Heart left ventricle (tissue), 16 donors: ENCODE measurements around the gene RPS24. TPM values are rescaled to one million over a fixed set of nuclear protein-coding genes. Genes with fewer than 3 reads are reported as not detected.
"Not testable (repeated sequence)": the region's sequence is repeated elsewhere in the genome, so short reads cannot be mapped to it uniquely, and the experiment has no call there.

ENCODE experiments used
- ATAC-seq, 4 donors: fragments of 200-7000 bp; cut with Tn5 transposase; one replicate each; pipeline ENCODE4 v1.9.1; 2020 to 2022; ENCODE audit warnings: moderate library complexity in 4 of 4, mild to moderate bottlenecking in 3 of 4, moderate number of reproducible peaks in 1 of 4
- DNase-seq, 5 donors: peaks; one replicate each; pipeline ENCODE4 v3.0.0-alpha.2; 2020
- H3K27ac ChIP-seq, 12 donors: fragments of 200-600 bp; sonication (generic) in 4 of 12; one replicate each; pipeline versions ENCODE4 v1.5.0 to v1.8.0; 2016 to 2022; ENCODE audit warnings: mild to moderate bottlenecking in 2 of 12
- H3K27me3 ChIP-seq, 9 donors: fragments of 200-600 bp; sonication (generic) in 2 of 9; one replicate each; pipeline versions ENCODE4 v1.5.1 to v1.8.0; 2016 to 2022; ENCODE audit warnings: mild to moderate bottlenecking in 3 of 9
- H3K36me3 ChIP-seq, 9 donors: fragments of 200-600 bp; sonication (generic) in 2 of 9; one replicate each; pipeline versions ENCODE4 v1.5.0 to v1.8.0; 2018 to 2022; ENCODE audit warnings: mild to moderate bottlenecking in 2 of 9
- H3K4me1 ChIP-seq, 12 donors: fragments of 200-600 bp; sonication (generic) in 4 of 12; one replicate each; pipeline versions ENCODE4 v1.5.0 to v1.8.0; 2016 to 2022; ENCODE audit warnings: mild to moderate bottlenecking in 3 of 12
- H3K4me3 ChIP-seq, 12 donors: fragments of 200-600 bp; sonication (generic) in 4 of 12; one replicate each; pipeline versions ENCODE4 v1.5.0 to v1.8.0; 2017 to 2022; ENCODE audit warnings: mild to moderate bottlenecking in 9 of 12, moderate library complexity in 4 of 12
- H3K9me3 ChIP-seq, 12 donors: fragments of 200-600 bp; sonication (generic) in 4 of 12; one replicate each; pipeline versions ENCODE4 v1.5.0 to v1.8.0; 2016 to 2022; ENCODE audit warnings: mild to moderate bottlenecking in 1 of 12
- POLR2A ChIP-seq, 2 donors: fragments of 450-650 bp; IDR thresholded peaks; one replicate each; pipeline ENCODE4 v1.6.1; 2017; ENCODE audit warnings: antibody characterized with exemption in 2 of 2, mild to moderate bottlenecking in 2 of 2, moderate library complexity in 2 of 2
- WGBS, 4 donors: extraction: QIAGEN DNeasy Blood & Tissue Kit in 2 of 4; methylation state at CpG; one replicate each; pipeline versions ENCODE4 v1.1.5 to v1.1.7; 2013 to 2018; 5-methylcytosine and 5-hydroxymethylcytosine counted together
- intact Hi-C, 10 donors: fragments of 100-400 bp; cut with DNase I; formaldehyde crosslinking; loops; one replicate each; pipeline versions ENCODE4 v1.11.1 to v1.14.2; 2022
- polyA plus RNA-seq, 2 donors: library from polyadenylated mRNA; stranded (reverse); fragments of 200-250 nt; gene quantifications; one replicate each; pipeline ENCODE4 v1.2.3, GENCODE V29; 2013
- total RNA-seq, 9 donors: library from RNA; depleted of rRNA in 2 of 9; stranded (reverse); fragments of >200 nt in 2 of 9; fragmentation: NEBNext Ultra II Directional in 3 of 9; extraction: Animal tissue kit (Norgen Biotek cat#: 25700) in 3 of 9; gene quantifications; one replicate each; pipeline versions ENCODE4 v1.1.0 to v1.2.4, GENCODE V29; 2016 to 2023
- TF ChIP-seq, protein P1 (sequence below), 12 donors: fragments of 200-600 bp; sonication (generic) in 4 of 12; IDR thresholded peaks; one replicate each; pipeline versions ENCODE4 v1.5.0 to v1.8.0; 2018 to 2022; ENCODE audit warnings: antibody characterized with exemption in 12 of 12, mild to moderate bottlenecking in 5 of 12
- donor health status: ischemic (EF 13 %, LVEDD 7.1; RV severe dilation, severe dysfunction).
- donor health status: healthy with polysubstance abuse.
- donor health status: DM: no; HTN: yes; CAD: no.
- donor health status: DM: no; HTN: no; CAD: no.
- donor health status: ischemic (EF 25% LVEDD 6.9; RV normal size, moderate dysfunction).
- donor health status: ischemic (EF 25% LVEDD 5.7; RV mildly dilated, moderate dysfunction).
- donor health status: healthy.
- donor health status: DM: yes; HTN: yes; CAD: no.
- donor health status: ischemic (EF 35%, LVEDD 5.7; RV mildly dilated, moderate dysfunction).
- donor health status: nonischemic (EF 11% LVEDD 7.7; RV severe dilation, severe dysfunction).
- donor health status: DM: yes; HTN: yes; CAD: no.
- donor health status: PGD.
- donor health status: ischemic (EF 29% LVEDD 5.4; RV normal size, mild dysfunction).
- donor health status: nonischemic (EF 23%, LVEDD 6.1; RV moderate dilation, normal function).

RPS24 gene
- total and polyA plus RNA-seq, 11 donors: 683 to 3,748 (median 919) TPM

DNA sequence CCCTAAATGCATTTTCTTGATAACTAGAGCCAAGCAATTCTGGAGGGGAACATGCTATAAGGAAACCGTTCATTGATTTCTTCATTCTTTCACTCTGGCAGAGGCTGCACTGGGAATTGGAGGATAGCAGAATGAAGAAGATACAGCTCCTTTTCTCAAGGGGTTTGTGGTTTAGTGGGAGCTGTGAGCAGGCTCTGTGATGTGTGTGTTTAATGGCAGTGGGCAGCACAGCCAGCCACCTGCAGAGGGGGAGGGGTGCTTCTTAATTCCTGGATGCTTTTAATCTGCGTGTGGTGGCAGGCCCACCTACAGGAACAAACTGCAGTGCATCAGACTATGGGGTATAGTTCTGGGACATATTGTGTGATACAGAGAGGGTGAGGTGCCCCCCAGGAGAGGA, 31.9 kb downstream of the RPS24 start:
- H3K36me3 ChIP-seq: no peaks in the 10 kb centered on the region
- intact Hi-C loops: loop anchor here in 1 of 10 donors (10.0 kb wide), 1 partner anchor 209 kb away; no protein-coding TSS in a partner anchor
- no peak for TF ChIP-seq POLR2A (IDR thresholded peaks at IDR 0.05)
- TF ChIP-seq, protein P1, sequence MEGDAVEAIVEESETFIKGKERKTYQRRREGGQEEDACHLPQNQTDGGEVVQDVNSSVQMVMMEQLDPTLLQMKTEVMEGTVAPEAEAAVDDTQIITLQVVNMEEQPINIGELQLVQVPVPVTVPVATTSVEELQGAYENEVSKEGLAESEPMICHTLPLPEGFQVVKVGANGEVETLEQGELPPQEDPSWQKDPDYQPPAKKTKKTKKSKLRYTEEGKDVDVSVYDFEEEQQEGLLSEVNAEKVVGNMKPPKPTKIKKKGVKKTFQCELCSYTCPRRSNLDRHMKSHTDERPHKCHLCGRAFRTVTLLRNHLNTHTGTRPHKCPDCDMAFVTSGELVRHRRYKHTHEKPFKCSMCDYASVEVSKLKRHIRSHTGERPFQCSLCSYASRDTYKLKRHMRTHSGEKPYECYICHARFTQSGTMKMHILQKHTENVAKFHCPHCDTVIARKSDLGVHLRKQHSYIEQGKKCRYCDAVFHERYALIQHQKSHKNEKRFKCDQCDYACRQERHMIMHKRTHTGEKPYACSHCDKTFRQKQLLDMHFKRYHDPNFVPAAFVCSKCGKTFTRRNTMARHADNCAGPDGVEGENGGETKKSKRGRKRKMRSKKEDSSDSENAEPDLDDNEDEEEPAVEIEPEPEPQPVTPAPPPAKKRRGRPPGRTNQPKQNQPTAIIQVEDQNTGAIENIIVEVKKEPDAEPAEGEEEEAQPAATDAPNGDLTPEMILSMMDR (IDR thresholded peaks at IDR 0.05): no peak
- 74 to 87% (median 81%) methylated on average over 2 of the region's 2 CpGs for WGBS, 4 donors
- ATAC-seq (no peak), DNase-seq (no peak)
- H3K4me1 ChIP-seq: no peaks in the 10 kb centered on the region
- no peak overlapping the region for H3K4me3 ChIP-seq
- H3K27ac ChIP-seq: no peak overlapping the region
- no peaks in the 10 kb centered on the region for H3K9me3 ChIP-seq
- no peaks in the 10 kb centered on the region for H3K27me3 ChIP-seq

DNA sequence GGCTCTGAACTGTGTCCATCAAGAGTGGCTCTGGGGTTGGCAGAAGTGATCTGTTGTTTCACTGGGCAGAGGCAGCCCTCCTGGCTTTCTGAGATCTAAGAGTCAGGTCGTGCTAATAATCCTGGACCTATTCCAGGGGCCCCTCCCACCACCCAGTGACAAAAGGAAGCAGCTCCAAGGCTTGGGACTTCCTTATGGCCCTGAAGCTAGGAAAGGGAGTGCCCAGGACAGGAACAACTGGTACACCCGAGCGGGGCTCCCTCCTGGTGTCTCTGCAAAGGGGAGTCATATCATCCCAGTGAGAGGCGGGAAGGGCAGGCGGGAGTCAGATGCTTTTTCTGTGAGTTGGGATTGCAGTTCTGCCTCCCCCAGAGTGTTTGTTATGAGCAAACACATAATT, 32.3 kb downstream of the RPS24 start:
- Histone ChIP-seq H3K27me3 (no peaks in the 10 kb centered on the region), H3K4me3 (no peak overlapping the region), H3K9me3 (no peaks in the 10 kb centered on the region), H3K36me3 (no peaks in the 10 kb centered on the region), H3K4me1 (no peaks in the 10 kb centered on the region), H3K27ac (no peak overlapping the region)
- ATAC-seq (no peak), DNase-seq (no peak)
- intact Hi-C loops: loop anchor here in 1 of 10 donors (10.0 kb wide), 1 partner anchor 209 kb away; no protein-coding TSS in a partner anchor
- WGBS, 4 donors: 51 to 65% (median 60%) methylated on average over 5 of the region's 5 CpGs
- no peak for TF ChIP-seq POLR2A (IDR thresholded peaks at IDR 0.05)
- TF ChIP-seq, protein P1 (IDR thresholded peaks at IDR 0.05): no peak

DNA sequence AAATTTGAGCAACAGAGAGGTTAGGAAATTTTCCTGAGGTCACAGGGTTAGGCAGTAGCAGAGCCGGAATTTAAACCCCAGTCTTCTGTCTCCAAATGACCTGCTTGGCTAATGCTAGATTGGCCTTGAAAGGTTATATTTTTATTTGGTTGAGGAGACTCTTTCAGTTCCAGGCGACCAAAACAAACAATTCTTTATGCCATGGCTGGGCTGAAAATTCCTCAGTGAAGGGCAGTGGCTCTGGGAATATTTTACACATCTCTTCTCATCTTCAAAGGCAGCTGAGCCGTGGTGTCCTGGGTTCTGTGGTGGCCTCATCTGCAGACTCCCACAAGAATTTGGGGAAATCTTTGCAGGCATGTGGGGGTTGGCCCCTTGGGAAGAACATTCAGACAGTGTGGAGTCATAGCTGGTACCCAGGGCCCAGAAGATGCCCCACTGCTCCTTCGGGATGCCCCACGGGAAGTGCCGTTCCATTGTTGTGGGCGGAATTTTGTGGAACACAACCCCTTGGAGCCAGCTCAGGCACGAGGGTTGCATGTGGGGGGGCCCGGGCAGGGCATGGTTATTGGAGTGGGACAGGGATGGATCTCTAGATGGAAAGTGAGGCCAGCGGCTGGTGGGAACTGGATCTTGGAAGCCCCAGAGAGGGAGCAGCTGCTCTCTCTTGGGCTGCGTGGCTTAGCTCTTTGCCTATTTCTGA, 33.2 kb downstream of the RPS24 start:
- Histone ChIP-seq H3K27me3 (no peaks in the 10 kb centered on the region), H3K9me3 (no peaks in the 10 kb centered on the region), H3K36me3 (no peaks in the 10 kb centered on the region), H3K27ac (no peak overlapping the region), H3K4me3 (no peak overlapping the region), H3K4me1 (peaks cover 0 to 8% (median 0%) of the 10 kb centered on the region in 12 donors)
- DNase-seq: no peak
- TF ChIP-seq, protein P1 (IDR thresholded peaks at IDR 0.05): no peak
- no peak for TF ChIP-seq POLR2A (IDR thresholded peaks at IDR 0.05)
- WGBS, 4 donors: 89 to 92% (median 92%) methylated on average over 10 to 11 of the region's 11 CpGs
- no peak for ATAC-seq
- intact Hi-C loops: loop anchor here in 1 of 10 donors (10.0 kb wide), 1 partner anchor 208 kb away; no protein-coding TSS in a partner anchor

DNA sequence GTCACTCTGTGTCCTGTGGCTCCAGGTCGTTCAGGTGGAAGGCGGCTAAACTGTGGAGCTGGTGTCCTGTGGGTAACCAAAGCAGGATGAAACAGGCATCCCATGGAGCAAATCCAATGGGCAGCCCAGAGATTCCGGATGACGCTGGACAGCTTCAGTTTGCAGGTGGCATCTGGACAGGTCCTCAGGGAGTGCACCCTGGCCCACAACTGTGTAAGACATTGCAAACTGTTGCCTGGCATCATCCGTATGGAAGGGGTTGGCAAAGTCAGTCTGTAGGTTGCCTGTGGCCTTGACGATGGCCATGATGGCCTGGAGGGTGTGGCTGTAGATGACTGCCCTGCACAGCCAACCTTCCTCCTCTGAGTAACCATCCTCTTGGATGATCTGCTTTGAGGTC, 35.5 kb downstream of the RPS24 start:
- ATAC-seq (no peak), DNase-seq (no peak)
- 83 to 96% (median 90%) methylated on average over 3 to 6 of the region's 6 CpGs for WGBS, 4 donors
- TF ChIP-seq, protein P1 (IDR thresholded peaks at IDR 0.05): no peak
- no peak for TF ChIP-seq POLR2A (IDR thresholded peaks at IDR 0.05)
- Histone ChIP-seq H3K27ac (no peak overlapping the region), H3K4me3 (no peak overlapping the region), H3K27me3 (no peaks in the 10 kb centered on the region), H3K9me3 (peaks cover 0 to under 1% (median 0%) of the 10 kb centered on the region in 12 donors), H3K4me1 (peaks cover 0 to 8% (median 0%) of the 10 kb centered on the region in 12 donors), H3K36me3 (no peaks in the 10 kb centered on the region)
- intact Hi-C loops: loop anchor here in 1 of 10 donors (10.0 kb wide), 1 partner anchor 206 kb away; no protein-coding TSS in a partner anchor

DNA sequence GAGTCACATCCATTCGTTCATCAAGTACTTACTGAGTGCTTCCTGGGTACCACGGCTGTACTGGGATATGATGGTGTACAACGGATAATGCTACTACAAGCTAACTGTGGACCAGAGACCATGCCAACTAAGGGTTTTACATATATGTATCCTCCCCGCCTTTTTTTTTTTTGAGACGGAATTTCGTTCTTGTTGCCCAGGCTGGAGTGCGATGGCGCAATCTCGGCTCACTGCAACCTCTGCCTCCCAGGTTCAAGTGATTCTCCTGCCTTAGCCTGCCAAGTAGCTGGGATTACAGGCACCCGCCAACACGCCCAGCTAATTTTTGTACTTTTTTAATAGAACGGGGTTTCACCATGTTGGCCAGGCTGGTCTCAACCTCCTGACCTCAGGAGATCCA, 36.4 kb downstream of the RPS24 start:
- H3K4me3 ChIP-seq, H3K27ac ChIP-seq, DNase-seq, ATAC-seq, intact Hi-C loops, H3K4me1 ChIP-seq, H3K9me3 ChIP-seq, H3K27me3 ChIP-seq, H3K36me3 ChIP-seq: not testable (repeated sequence)
- 93 to 97% (median 96%) methylated on average over 12 of the region's 12 CpGs for whole genome bisulfite sequencing, 4 donors
